Gastrocnemius medialis (tissue), 4 donors: ENCODE results near the gene PPP2R5C. TPM values are rescaled to one million over a fixed set of nuclear protein-coding genes. Genes with fewer than 3 reads are reported as not detected.

Experiments
- ATAC-seq, 2 donors: fragments of 150-250 bp; one replicate each; pipeline ENCODE4 v1.9.1; 2016
- DNase-seq, 2 donors: peaks; one replicate each; pipeline ENCODE4 v3.0.0-alpha.2; 2019
- H3K27ac ChIP-seq, 4 donors: fragments of 200-600 bp; sonication (generic); 1 replicate in 1 of 4; 2 replicates in 3 of 4; pipeline ENCODE4 v1.5.1; 2016 to 2018; ENCODE audit warnings: mild to moderate bottlenecking in 2 of 4, moderate library complexity in 1 of 4
- H3K27me3 ChIP-seq, 3 donors: fragments of 200-600 bp; sonication (generic) in 2 of 3; 1 replicate in 1 of 3; 2 replicates in 2 of 3; pipeline versions ENCODE4 v1.5.1 to v1.6.0; 2016 to 2019; ENCODE audit warnings: mild to moderate bottlenecking in 1 of 3, moderate library complexity in 1 of 3
- H3K36me3 ChIP-seq, 2 donors: fragments of 200-600 bp; sonication (generic) in 1 of 2; one replicate each; pipeline ENCODE4 v1.5.1; 2017 to 2018
- H3K4me1 ChIP-seq, 2 donors: fragments of 200-600 bp; sonication (generic) in 1 of 2; one replicate each; pipeline ENCODE4 v1.5.1; 2016 to 2017; ENCODE audit warnings: mild to moderate bottlenecking in 2 of 2
- H3K4me3 ChIP-seq, 4 donors: fragments of 200-600 bp; sonication (generic) in 3 of 4; 1 replicate in 1 of 4; 2 replicates in 3 of 4; pipeline ENCODE4 v1.5.1; 2016 to 2019; ENCODE audit warnings: mild to moderate bottlenecking in 2 of 4
- H3K9me3 ChIP-seq, 3 donors: fragments of 200-600 bp; sonication (generic) in 2 of 3; 1 replicate in 1 of 3; 2 replicates in 2 of 3; pipeline ENCODE4 v1.5.1; 2016 to 2019
- CTCF ChIP-seq, 5 experiments: fragments of 450-650 bp in 3 of 5; fragments of 200-600 bp in 2 of 5; sonication (generic) in 2 of 5; IDR thresholded peaks in 4 of 5; conservative IDR thresholded peaks in 1 of 5; 1 replicate in 4 of 5; 2 replicates in 1 of 5; pipeline ENCODE4 v1.5.1; 2016 to 2019; ENCODE audit warnings: antibody characterized with exemption in 5 of 5, mild to moderate bottlenecking in 3 of 5, moderate library complexity in 3 of 5
- POLR2A ChIP-seq, 2 donors: fragments of 450-650 bp; IDR thresholded peaks; one replicate each; pipeline ENCODE4 v1.6.1; 2017; ENCODE audit warnings: antibody characterized with exemption in 2 of 2, mild to moderate bottlenecking in 2 of 2, moderate library complexity in 2 of 2
- in situ Hi-C, 4 donors: fragments of 200-750 bp; cut with MboI; loops; one replicate each; pipeline versions ENCODE4 v1.15.0 to v1.8.0; 2017; ENCODE audit warnings: low sequenced_read_pairs in 4 of 4
- intact Hi-C: fragments of 100-400 bp; cut with DNase I; formaldehyde crosslinking; loops from one replicate; pipeline ENCODE4 v1.15.1; 2023; ENCODE audit warnings: low total_unique reads
- total RNA-seq, 4 donors: library from RNA; depleted of rRNA; stranded (reverse); fragments of >200 nt; gene quantifications; one replicate each; pipeline versions ENCODE4 v1.1.0 to v1.2.3, GENCODE V29; 2016

Gene PPP2R5C
- total RNA-seq, 4 donors from 2014 or later, result 35.4 to 65.9 (median 49.3) TPM

GRCh38 chr14:101844751-101845150 is 83.2 kb downstream of the PPP2R5C start:
- ATAC-seq (no peak), DNase-seq (no peak)
- no peak overlapping the region for H3K27ac ChIP-seq
- no peak for TF ChIP-seq POLR2A (IDR thresholded peaks at IDR 0.05)
- no peak for TF ChIP-seq CTCF (IDR thresholded peaks at IDR 0.05 in 4 of 5, conservative IDR thresholded peaks at IDR 0.05 in 1 of 5)
- no peaks in the 10 kb centered on the region for H3K9me3 ChIP-seq
- H3K4me3 ChIP-seq, result no peak overlapping the region
- in situ Hi-C loops, result loop anchor here in 1 of 4 donors (10.0 kb wide), 1 partner anchor 140 kb away; no protein-coding TSS in a partner anchor
- intact Hi-C loops, result loop anchor here (10.0 kb wide), 1 partner anchor 140 kb away; no protein-coding TSS in a partner anchor
- H3K36me3 ChIP-seq, result no peaks in the 10 kb centered on the region
- H3K27me3 ChIP-seq, result no peaks in the 10 kb centered on the region
- peaks cover 0 to 6% of the 10 kb centered on the region in 2 donors for H3K4me1 ChIP-seq

GRCh38 chr14:101845496-101845895 is 84.0 kb downstream of the PPP2R5C start:
- Histone ChIP-seq H3K27me3 (no peaks in the 10 kb centered on the region), H3K27ac (no peak overlapping the region), H3K4me1 (peaks cover 0 to 6% of the 10 kb centered on the region in 2 donors), H3K4me3 (no peak overlapping the region), H3K36me3 (no peaks in the 10 kb centered on the region), H3K9me3 (no peaks in the 10 kb centered on the region)
- intact Hi-C loops (loop anchor here (10.0 kb wide), 1 partner anchor 141 kb away; no protein-coding TSS in a partner anchor), in situ Hi-C loops (loop anchor here in 1 of 4 donors (10.0 kb wide), 1 partner anchor 141 kb away; no protein-coding TSS in a partner anchor)
- DNase-seq (no peak), ATAC-seq (no peak)
- TF ChIP-seq CTCF (IDR thresholded peaks at IDR 0.05 in 4 of 5, conservative IDR thresholded peaks at IDR 0.05 in 1 of 5) (no peak), POLR2A (IDR thresholded peaks at IDR 0.05) (no peak)

GRCh38 chr14:101845896-101846295 is 84.4 kb downstream of the PPP2R5C start:
- no peak for DNase-seq
- no peak overlapping the region for H3K27ac ChIP-seq

GRCh38 chr14:101849125-101849524 is 87.6 kb downstream of the PPP2R5C start:
- no peak for ATAC-seq
- H3K27ac ChIP-seq, result no peak overlapping the region
- peaks cover 17 to 19% of the 10 kb centered on the region in 2 donors for H3K4me1 ChIP-seq

More at GRCh38 chr14:101845896-101846295, 84.4 kb downstream of the PPP2R5C start:
- Histone ChIP-seq H3K36me3 (no peaks in the 10 kb centered on the region), H3K4me1 (peaks cover 0 to 6% of the 10 kb centered on the region in 2 donors), H3K4me3 (no peak overlapping the region), H3K27me3 (no peaks in the 10 kb centered on the region), H3K9me3 (no peaks in the 10 kb centered on the region)
- TF ChIP-seq POLR2A (IDR thresholded peaks at IDR 0.05) (no peak), CTCF (IDR thresholded peaks at IDR 0.05 in 4 of 5, conservative IDR thresholded peaks at IDR 0.05 in 1 of 5) (no peak)
- intact Hi-C loops (loop anchor here (10.0 kb wide), 1 partner anchor 141 kb away; no protein-coding TSS in a partner anchor), in situ Hi-C loops (loop anchor here in 1 of 4 donors (10.0 kb wide), 1 partner anchor 141 kb away; no protein-coding TSS in a partner anchor)
- ATAC-seq, result no peak

More at GRCh38 chr14:101849125-101849524, 87.6 kb downstream of the PPP2R5C start:
- in situ Hi-C loops, result loop anchor here in 1 of 4 donors (10.0 kb wide), 1 partner anchor 144 kb away; no protein-coding TSS in a partner anchor
- no peaks in the 10 kb centered on the region for H3K27me3 ChIP-seq
- no peaks in the 10 kb centered on the region for H3K9me3 ChIP-seq
- DNase-seq, result no peak
- no peaks in the 10 kb centered on the region for H3K36me3 ChIP-seq
- intact Hi-C loops, result loop anchor here (10.0 kb wide), 1 partner anchor 144 kb away; no protein-coding TSS in a partner anchor
- TF ChIP-seq POLR2A (IDR thresholded peaks at IDR 0.05), result no peak
- TF ChIP-seq CTCF (IDR thresholded peaks at IDR 0.05 in 4 of 5, conservative IDR thresholded peaks at IDR 0.05 in 1 of 5), result no peak
- no peak overlapping the region for H3K4me3 ChIP-seq
